HEK293 (cell line): ENCODE data around the gene RAB7B.

ENCODE experiments used
- CTCF ChIA-PET: fragments of 350-600 bp; formaldehyde crosslinking; extraction: SDS; loops from one replicate; lab custom pipeline; 2021; ENCODE audit warnings: antibody characterized with exemption; lab: Yijun Ruan, JAX
- POLR2A ChIA-PET: fragments of 300-600 bp; formaldehyde crosslinking; extraction: SDS; loops from one replicate; lab custom pipeline; 2020; ENCODE audit warnings: antibody characterized with exemption, inconsistent platforms; lab: Yijun Ruan, JAX
- H3K27ac ChIP-seq: fragments of 200-500 bp; sonication (Bioruptor generic); 2 replicates; pipeline ENCODE4 v1.5.1; 2014; ENCODE audit warnings: low read depth, low read length, control low read depth, inconsistent platforms; ENCODE audit errors: extremely low read depth
- H3K36me3 ChIP-seq, 2 experiments: fragments of 200-500 bp in 1 of 2; sonication (Bioruptor generic) in 1 of 2; 1 replicate in 1 of 2; 2 replicates in 1 of 2; pipeline ENCODE4 v1.5.1; 2014 to 2017; ENCODE audit warnings: inconsistent platforms in 2 of 2, low read length in 2 of 2; ENCODE audit not compliant: control insufficient read depth in 2 of 2, insufficient read depth in 1 of 2
- H3K4me1 ChIP-seq: fragments of 200-500 bp; sonication (Bioruptor generic); 2 replicates; pipeline ENCODE4 v1.5.1; 2014; ENCODE audit warnings: mild to moderate bottlenecking, low read length, inconsistent platforms; ENCODE audit not compliant: control insufficient read depth, insufficient read depth
- H3K4me3 ChIP-seq: 2 replicates; pipeline ENCODE4 v1.5.1; 2011; ENCODE audit warnings: low read depth, mild to moderate bottlenecking, control low read depth, low read length, moderate library complexity
- H3K9me3 ChIP-seq: fragments of 200-500 bp; sonication (Bioruptor generic); 2 replicates; pipeline ENCODE4 v1.5.1; 2014; ENCODE audit warnings: low read depth, low read length, inconsistent platforms; ENCODE audit not compliant: control insufficient read depth, insufficient read depth
- SP7 ChIP-seq: fragments of 450-650 bp; formaldehyde crosslinking; IDR thresholded peaks from 2 replicates; pipeline ENCODE4 v1.5.1; 2016; ENCODE audit warnings: missing biosample characterization, missing genetic modification characterization
- ZFP69B ChIP-seq: fragments of 450-650 bp; formaldehyde crosslinking; IDR thresholded peaks from 2 replicates; pipeline ENCODE4 v1.5.1; 2016; ENCODE audit warnings: missing biosample characterization, missing genetic modification characterization
- ZNF133 ChIP-seq: fragments of 450-650 bp; formaldehyde crosslinking; IDR thresholded peaks from 2 replicates; pipeline ENCODE4 v1.5.1; 2016; ENCODE audit warnings: missing biosample characterization, missing genetic modification characterization
- ZNF394 ChIP-seq: fragments of 450-650 bp; formaldehyde crosslinking; IDR thresholded peaks from 2 replicates; pipeline ENCODE4 v1.5.1; 2016; ENCODE audit warnings: missing biosample characterization, missing genetic modification characterization, mild to moderate bottlenecking, moderate library complexity, borderline replicate concordance
- TF ChIP-seq, protein P1 (sequence below): IDR thresholded peaks from 2 replicates; pipeline ENCODE4 v1.6.1; 2011; ENCODE audit warnings: mild to moderate bottlenecking, low read depth, low read length, borderline replicate concordance

Gene RAB7B

DNA sequence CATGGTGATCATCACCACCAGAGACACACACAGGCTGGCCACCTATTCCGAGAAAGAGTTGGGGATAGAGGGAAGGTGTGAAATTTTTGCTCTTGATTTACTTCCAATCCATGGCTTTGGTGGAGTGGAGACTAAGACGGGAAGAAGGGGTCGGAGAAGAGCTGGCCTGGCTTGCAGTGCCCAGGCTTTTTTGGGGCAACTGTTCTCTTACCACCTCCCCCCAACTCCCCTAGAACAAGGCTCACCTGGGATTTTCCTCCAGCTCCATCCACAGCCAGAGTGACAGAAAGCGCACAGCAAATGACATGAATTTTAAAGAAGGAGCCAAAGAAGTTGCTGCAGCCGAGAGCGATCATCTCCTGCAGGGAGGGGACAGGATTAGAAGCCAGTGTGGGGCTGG lies 75.9 kb downstream of the RAB7B start:
- POLR2A ChIA-PET = no interaction called here
- TF ChIP-seq ZNF133 (tag by site-specific recombination) (no peak), SP7 (no peak), ZNF394 (tag by site-specific recombination) (no peak), ZFP69B (no peak)
- TF ChIP-seq, protein P1, sequence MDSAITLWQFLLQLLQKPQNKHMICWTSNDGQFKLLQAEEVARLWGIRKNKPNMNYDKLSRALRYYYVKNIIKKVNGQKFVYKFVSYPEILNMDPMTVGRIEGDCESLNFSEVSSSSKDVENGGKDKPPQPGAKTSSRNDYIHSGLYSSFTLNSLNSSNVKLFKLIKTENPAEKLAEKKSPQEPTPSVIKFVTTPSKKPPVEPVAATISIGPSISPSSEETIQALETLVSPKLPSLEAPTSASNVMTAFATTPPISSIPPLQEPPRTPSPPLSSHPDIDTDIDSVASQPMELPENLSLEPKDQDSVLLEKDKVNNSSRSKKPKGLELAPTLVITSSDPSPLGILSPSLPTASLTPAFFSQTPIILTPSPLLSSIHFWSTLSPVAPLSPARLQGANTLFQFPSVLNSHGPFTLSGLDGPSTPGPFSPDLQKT = no peak
- Histone ChIP-seq H3K4me1 (no peaks in the 10 kb centered on the region), H3K36me3 (no peaks in the 10 kb centered on the region), H3K9me3 (no peaks in the 10 kb centered on the region), H3K27ac (no peak overlapping the region), H3K4me3 (no peak overlapping the region)
- CTCF ChIA-PET = interaction anchor here (0.7 to 15.6 kb wide), 4 partner anchors 9 to 269 kb away, joined by 3 to 527 read pairs (median 4); no protein-coding TSS in a partner anchor
